HEK293 (cell line): ENCODE results near the gene TNS1.
A peak's percentile ranks its signal among the peaks of the same experiment; 100 is the strongest.

Experiments
- CTCF ChIA-PET: fragments of 350-600 bp; formaldehyde crosslinking; extraction: SDS; loops from one replicate; lab custom pipeline; 2021; ENCODE audit warnings: antibody characterized with exemption; lab: Yijun Ruan, JAX
- POLR2A ChIA-PET: fragments of 300-600 bp; formaldehyde crosslinking; extraction: SDS; loops from one replicate; lab custom pipeline; 2020; ENCODE audit warnings: antibody characterized with exemption, inconsistent platforms; lab: Yijun Ruan, JAX
- H3K27ac ChIP-seq: fragments of 200-500 bp; sonication (Bioruptor generic); 2 replicates; pipeline ENCODE4 v1.5.1; 2014; ENCODE audit warnings: low read depth, low read length, control low read depth, inconsistent platforms; ENCODE audit errors: extremely low read depth
- H3K36me3 ChIP-seq, 2 experiments: fragments of 200-500 bp in 1 of 2; sonication (Bioruptor generic) in 1 of 2; 1 replicate in 1 of 2; 2 replicates in 1 of 2; pipeline ENCODE4 v1.5.1; 2014 to 2017; ENCODE audit warnings: inconsistent platforms in 2 of 2, low read length in 2 of 2; ENCODE audit not compliant: control insufficient read depth in 2 of 2, insufficient read depth in 1 of 2
- H3K4me1 ChIP-seq: fragments of 200-500 bp; sonication (Bioruptor generic); 2 replicates; pipeline ENCODE4 v1.5.1; 2014; ENCODE audit warnings: mild to moderate bottlenecking, low read length, inconsistent platforms; ENCODE audit not compliant: control insufficient read depth, insufficient read depth
- H3K4me3 ChIP-seq: 2 replicates; pipeline ENCODE4 v1.5.1; 2011; ENCODE audit warnings: low read depth, mild to moderate bottlenecking, control low read depth, low read length, moderate library complexity
- H3K9me3 ChIP-seq: fragments of 200-500 bp; sonication (Bioruptor generic); 2 replicates; pipeline ENCODE4 v1.5.1; 2014; ENCODE audit warnings: low read depth, low read length, inconsistent platforms; ENCODE audit not compliant: control insufficient read depth, insufficient read depth
- BCL11B ChIP-seq: fragments of 450-650 bp; formaldehyde crosslinking; IDR thresholded peaks from 2 replicates; pipeline ENCODE4 v1.5.1; 2016; ENCODE audit warnings: low read depth, missing biosample characterization, missing genetic modification characterization
- GLI2 ChIP-seq: fragments of 450-650 bp; formaldehyde crosslinking; IDR thresholded peaks from 2 replicates; pipeline ENCODE4; 2017; ENCODE audit warnings: missing biosample characterization, missing genetic modification characterization, low read depth, borderline replicate concordance
- HOXC10 ChIP-seq: sonication (generic); formaldehyde crosslinking; IDR thresholded peaks from 2 replicates; pipeline ENCODE4 v1.8.1; 2023; ENCODE audit warnings: mild to moderate bottlenecking, missing genetic modification reagents
- KLF8 ChIP-seq: fragments of 450-650 bp; formaldehyde crosslinking; IDR thresholded peaks from 2 replicates; pipeline ENCODE4 v1.5.1; 2016; ENCODE audit warnings: missing biosample characterization, missing genetic modification characterization
- SP3 ChIP-seq: fragments of 450-650 bp; formaldehyde crosslinking; IDR thresholded peaks from 2 replicates; pipeline ENCODE4 v1.5.1; 2016; ENCODE audit warnings: missing biosample characterization, missing genetic modification characterization
- TRIM28 ChIP-seq: IDR thresholded peaks from 2 replicates; pipeline ENCODE4 v1.6.1; 2011; ENCODE audit warnings: low read length, control low read depth, borderline replicate concordance
- ZBTB10 ChIP-seq: fragments of 450-650 bp; formaldehyde crosslinking; IDR thresholded peaks from 2 replicates; pipeline ENCODE4 v1.5.1; 2016; ENCODE audit warnings: missing biosample characterization, missing genetic modification characterization
- ZNF112 ChIP-seq: fragments of 450-650 bp; formaldehyde crosslinking; IDR thresholded peaks from 2 replicates; pipeline ENCODE4 v1.5.0; 2017; ENCODE audit warnings: missing biosample characterization, missing genetic modification characterization
- ZNF121 ChIP-seq: fragments of 450-650 bp; formaldehyde crosslinking; IDR thresholded peaks from 2 replicates; pipeline ENCODE4 v1.5.1; 2016; ENCODE audit warnings: missing biosample characterization, missing genetic modification characterization
- ZNF16 ChIP-seq: fragments of 450-650 bp; formaldehyde crosslinking; IDR thresholded peaks from 2 replicates; pipeline ENCODE4 v1.5.1; 2016; ENCODE audit warnings: low read depth, missing biosample characterization, missing genetic modification characterization
- ZNF202 ChIP-seq: fragments of 450-650 bp; formaldehyde crosslinking; IDR thresholded peaks from 2 replicates; pipeline ENCODE4 v1.5.1; 2016; ENCODE audit warnings: missing biosample characterization, missing genetic modification characterization, borderline replicate concordance
- ZNF221 ChIP-seq: fragments of 450-650 bp; formaldehyde crosslinking; IDR thresholded peaks from 2 replicates; pipeline ENCODE4 v1.5.1; 2017; ENCODE audit warnings: missing biosample characterization, missing genetic modification characterization, borderline replicate concordance
- ZNF23 ChIP-seq: fragments of 450-650 bp; formaldehyde crosslinking; IDR thresholded peaks from 2 replicates; pipeline ENCODE4 v1.5.1; 2016; ENCODE audit warnings: missing biosample characterization, missing genetic modification characterization, borderline replicate concordance
- ZNF239 ChIP-seq: fragments of 450-650 bp; formaldehyde crosslinking; IDR thresholded peaks from 2 replicates; pipeline ENCODE4 v1.5.1; 2016; ENCODE audit warnings: missing biosample characterization, missing genetic modification characterization
- ZNF292 ChIP-seq: fragments of 450-650 bp; formaldehyde crosslinking; IDR thresholded peaks from 2 replicates; pipeline ENCODE4 v1.5.1; 2016; ENCODE audit warnings: low read depth, missing biosample characterization, missing genetic modification characterization, borderline replicate concordance
- ZNF350 ChIP-seq: fragments of 450-650 bp; formaldehyde crosslinking; IDR thresholded peaks from 2 replicates; pipeline ENCODE4 v1.5.0; 2017; ENCODE audit warnings: missing biosample characterization, mild to moderate bottlenecking, missing genetic modification characterization
- ZNF37A ChIP-seq: fragments of 450-650 bp; IDR thresholded peaks from 2 replicates; pipeline ENCODE4 v1.5.1; 2018; ENCODE audit warnings: missing biosample characterization, missing genetic modification characterization
- ZNF394 ChIP-seq: fragments of 450-650 bp; formaldehyde crosslinking; IDR thresholded peaks from 2 replicates; pipeline ENCODE4 v1.5.1; 2016; ENCODE audit warnings: missing biosample characterization, missing genetic modification characterization, mild to moderate bottlenecking, moderate library complexity, borderline replicate concordance
- ZNF404 ChIP-seq: fragments of 450-650 bp; formaldehyde crosslinking; IDR thresholded peaks from 2 replicates; pipeline ENCODE4 v1.5.1; 2017; ENCODE audit warnings: missing biosample characterization, missing genetic modification characterization
- ZNF423 ChIP-seq: fragments of 450-650 bp; formaldehyde crosslinking; IDR thresholded peaks from 2 replicates; pipeline ENCODE4 v1.5.1; 2016; ENCODE audit warnings: missing biosample characterization, missing genetic modification characterization
- ZNF560 ChIP-seq: fragments of 450-650 bp; formaldehyde crosslinking; IDR thresholded peaks from 2 replicates; pipeline ENCODE4 v1.5.1; 2017; ENCODE audit warnings: missing biosample characterization, missing genetic modification characterization, borderline replicate concordance
- ZNF629 ChIP-seq: fragments of 450-650 bp; formaldehyde crosslinking; IDR thresholded peaks from 2 replicates; pipeline ENCODE4 v1.5.1; 2017; ENCODE audit warnings: missing biosample characterization, missing genetic modification characterization
- ZNF768 ChIP-seq: fragments of 450-650 bp; formaldehyde crosslinking; IDR thresholded peaks from 2 replicates; pipeline ENCODE4 v1.5.1; 2018; ENCODE audit warnings: missing biosample characterization, mild to moderate bottlenecking, missing genetic modification characterization
- ZSCAN16 ChIP-seq: fragments of 450-650 bp; formaldehyde crosslinking; IDR thresholded peaks from 2 replicates; pipeline ENCODE4 v1.5.1; 2016; ENCODE audit warnings: missing biosample characterization, missing genetic modification characterization
- ZSCAN30 ChIP-seq: fragments of 450-650 bp; IDR thresholded peaks from 2 replicates; pipeline ENCODE4 v1.5.1; 2018; ENCODE audit warnings: missing biosample characterization, mild to moderate bottlenecking, missing genetic modification characterization, moderate library complexity

Gene TNS1

DNA sequence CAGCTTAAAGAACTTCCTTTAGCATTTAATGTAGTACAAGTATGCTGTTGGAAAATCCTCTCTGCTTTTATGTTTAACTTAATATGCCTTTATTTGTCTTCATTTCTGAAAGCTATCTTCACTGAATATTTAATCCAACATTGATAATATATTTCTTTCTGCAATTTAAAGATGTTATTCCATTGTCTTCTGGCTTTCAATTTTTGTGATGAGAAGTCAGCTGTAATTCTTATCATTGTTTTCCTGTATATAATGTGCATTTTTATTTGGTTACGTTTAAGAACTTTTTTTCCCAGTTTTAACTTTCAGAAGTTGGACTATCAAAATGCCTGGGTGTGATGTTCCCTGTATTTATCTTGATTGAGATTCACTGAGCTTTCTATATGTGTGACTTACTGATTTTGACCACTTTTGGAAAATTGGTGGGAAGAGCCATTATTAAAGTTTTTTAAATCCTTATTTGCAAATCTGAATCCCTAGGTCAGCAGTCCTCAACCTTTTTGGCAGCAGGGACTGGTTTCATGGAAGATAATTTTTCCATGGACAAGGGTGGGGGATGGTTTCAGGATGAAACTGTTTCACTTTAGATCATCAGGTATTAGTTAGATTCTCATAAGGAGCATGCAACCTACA lies 241.0 kb downstream of the TNS1 start (continued):
- no peak for TF ChIP-seq ZBTB10 (tag by site-specific recombination)
- TF ChIP-seq ZNF629, result no peak
- no peak for TF ChIP-seq ZNF221 (tag by site-specific recombination)
- no peak for TF ChIP-seq ZSCAN30 (tag by site-specific recombination)
- TF ChIP-seq TRIM28, result peak; percentile 96

DNA sequence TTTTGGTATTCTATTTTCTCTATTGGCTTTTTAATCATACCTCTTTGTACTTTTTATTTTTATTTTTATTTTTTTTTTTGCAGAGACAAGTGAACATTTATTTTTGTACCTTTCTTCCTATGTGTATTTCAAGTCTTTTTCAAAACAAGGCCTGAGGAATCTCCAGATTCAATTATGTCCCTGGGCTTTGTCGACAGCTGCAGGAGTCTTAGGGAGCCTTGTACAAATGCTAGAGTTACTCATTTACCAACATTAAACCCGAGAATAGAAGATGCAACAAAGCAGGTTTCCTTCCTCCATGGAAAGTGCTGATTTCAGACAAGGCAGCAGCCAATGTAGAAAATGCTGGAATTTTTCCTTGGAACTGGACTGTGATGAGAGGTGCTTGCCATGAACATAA lies 242.8 kb downstream of the TNS1 start:
- CTCF ChIA-PET, result interaction anchor here (0.8 to 1.2 kb wide), 2 partner anchors 11 to 29 kb away, joined by 3 to 4 read pairs; no protein-coding TSS in a partner anchor

GRCh38 chr2:217757108-217757463 lies 245.7 kb downstream of the TNS1 start:
- H3K9me3 ChIP-seq, result no peaks in the 10 kb centered on the region
- H3K27ac ChIP-seq, result no peak overlapping the region
- CTCF ChIA-PET, result interaction anchor here (0.6 to 1.7 kb wide), 12 partner anchors 20 to 1239 kb away, joined by 3 to 7 read pairs (median 3); partner anchors contain the start of gene IGFBP5
- TF ChIP-seq GLI2 (tag by site-specific recombination) (no peak), ZNF394 (tag by site-specific recombination) (no peak), BCL11B (tag by site-specific recombination) (no peak), ZNF404 (tag by site-specific recombination) (no peak), ZNF423 (tag by site-specific recombination) (no peak), SP3 (tag by site-specific recombination) (no peak), ZNF560 (no peak), ZNF221 (tag by site-specific recombination) (no peak), ZNF23 (tag by site-specific recombination) (no peak), ZNF121 (no peak), ZSCAN16 (tag by site-specific recombination) (no peak), ZNF292 (tag by site-specific recombination) (no peak), ZNF16 (tag by site-specific recombination) (no peak), ZNF202 (tag by site-specific recombination) (no peak), ZNF768 (tag by site-specific recombination) (no peak)
- TF ChIP-seq, all 188 proteins: peak for 0
- no peaks in the 10 kb centered on the region for H3K36me3 ChIP-seq
- no peak overlapping the region for H3K4me3 ChIP-seq
- no peaks in the 10 kb centered on the region; the same call in 1 of the 2 replicates for H3K4me1 ChIP-seq
- POLR2A ChIA-PET, result no interaction called here

More for the DNA sequence above, 242.8 kb downstream of the TNS1 start:
- no peaks in the 10 kb centered on the region for H3K36me3 ChIP-seq
- TF ChIP-seq ZNF239 (tag by site-specific recombination) (no peak), ZNF37A (tag by site-specific recombination) (no peak), ZNF350 (no peak), KLF8 (tag by site-specific recombination) (no peak), ZNF112 (tag by site-specific recombination) (no peak), HOXC10 (no peak), ZNF202 (tag by site-specific recombination) (no peak)
- TF ChIP-seq, all 188 proteins: peak for 0
- POLR2A ChIA-PET, result no interaction called here
- H3K4me3 ChIP-seq, result no peak overlapping the region
- H3K4me1 ChIP-seq, result no peaks in the 10 kb centered on the region; the same call in 1 of the 2 replicates
- no peak overlapping the region for H3K27ac ChIP-seq
- no peaks in the 10 kb centered on the region for H3K9me3 ChIP-seq
